Ishikawa (cell line): ENCODE data around the gene SIDT2.
A peak's percentile ranks its signal among the peaks of the same experiment; 100 is the strongest.

Experiments used
- CEBPB ChIP-seq: IDR thresholded peaks from 2 replicates; pipeline ENCODE4 v1.6.1; 2012
- CREB1 ChIP-seq: IDR thresholded peaks from 2 replicates; pipeline ENCODE4 v1.6.1; 2012; ENCODE audit warnings: low read depth
- EGR1 ChIP-seq: IDR thresholded peaks from 2 replicates; pipeline ENCODE4 v1.6.1; 2012
- EP300 ChIP-seq: IDR thresholded peaks from 2 replicates; pipeline ENCODE4 v1.6.1; 2012; ENCODE audit warnings: borderline replicate concordance
- FOXM1 ChIP-seq: IDR thresholded peaks from 2 replicates; pipeline ENCODE4 v1.6.1; 2012; ENCODE audit warnings: low read depth, borderline replicate concordance
- NFIC ChIP-seq: IDR thresholded peaks from 2 replicates; pipeline ENCODE4 v1.6.1; 2012
- RAD21 ChIP-seq: IDR thresholded peaks from 2 replicates; pipeline ENCODE4 v1.6.1; 2012; ENCODE audit warnings: low read depth
- TCF12 ChIP-seq: IDR thresholded peaks from 2 replicates; pipeline ENCODE4 v1.6.1; 2012; ENCODE audit warnings: low read depth
- TEAD4 ChIP-seq: IDR thresholded peaks from 2 replicates; pipeline ENCODE4 v1.6.1; 2012
- YY1 ChIP-seq: IDR thresholded peaks from 2 replicates; pipeline ENCODE4 v1.6.1; 2012; ENCODE audit warnings: low read depth
- ZBTB7A ChIP-seq: IDR thresholded peaks from 2 replicates; pipeline ENCODE4 v1.6.1; 2012; ENCODE audit warnings: low read depth
- TF ChIP-seq, protein P1 (sequence below): IDR thresholded peaks from 2 replicates; pipeline ENCODE4 v1.6.1; 2012; ENCODE audit warnings: low read depth, mild to moderate bottlenecking
- TF ChIP-seq, protein P2 (sequence below): IDR thresholded peaks from 2 replicates; pipeline ENCODE4 v1.6.1; 2012
- TF ChIP-seq, protein P3 (sequence below): IDR thresholded peaks from 2 replicates; pipeline ENCODE4 v1.6.1; 2012

The SIDT2 gene

DNA sequence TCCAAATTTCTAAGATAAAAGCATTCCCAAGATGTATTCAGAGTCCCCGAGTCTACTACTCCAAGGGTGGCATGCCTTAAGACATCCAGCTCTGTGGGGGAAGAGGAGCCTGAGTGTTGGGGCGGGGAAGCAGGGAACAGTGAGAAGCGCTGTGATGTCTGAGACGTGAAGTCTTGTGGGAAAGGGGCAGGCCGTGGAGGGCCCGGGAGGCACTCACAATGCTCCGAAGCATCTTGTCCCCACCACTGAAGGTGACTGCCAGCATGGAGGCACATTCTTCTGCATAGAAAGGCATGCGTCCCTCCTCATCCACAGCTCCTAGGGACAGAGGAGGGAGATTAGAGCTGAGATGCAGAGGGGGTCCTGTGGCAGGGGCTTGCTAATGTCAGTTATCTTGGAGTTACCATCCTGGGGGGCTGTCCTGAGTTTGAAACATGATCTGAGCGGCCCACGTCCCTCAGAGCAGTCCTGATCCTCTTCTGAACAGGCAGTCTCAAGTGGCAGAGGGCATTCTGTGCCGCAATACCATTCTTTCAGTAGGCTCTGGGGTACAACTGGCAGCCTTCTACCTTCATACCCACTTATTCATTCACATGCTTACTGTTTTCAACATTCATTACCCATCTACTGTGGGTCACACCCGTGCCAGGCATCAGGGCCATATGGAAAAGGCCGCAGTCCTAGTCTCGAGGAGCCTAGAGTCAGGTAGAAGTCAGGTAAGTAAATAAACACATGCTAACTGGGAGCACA lies 44.6 kb downstream of the SIDT2 start:
- TF ChIP-seq NFIC = no peak

- TF ChIP-seq NFIC = no peak
- TF ChIP-seq ZBTB7A = no peak
- TF ChIP-seq CREB1 = no peak
- no peak for TF ChIP-seq EP300
- no peak for TF ChIP-seq EGR1
- TF ChIP-seq FOXM1 = no peak
- TF ChIP-seq RAD21 = no peak
- TF ChIP-seq, protein P1, sequence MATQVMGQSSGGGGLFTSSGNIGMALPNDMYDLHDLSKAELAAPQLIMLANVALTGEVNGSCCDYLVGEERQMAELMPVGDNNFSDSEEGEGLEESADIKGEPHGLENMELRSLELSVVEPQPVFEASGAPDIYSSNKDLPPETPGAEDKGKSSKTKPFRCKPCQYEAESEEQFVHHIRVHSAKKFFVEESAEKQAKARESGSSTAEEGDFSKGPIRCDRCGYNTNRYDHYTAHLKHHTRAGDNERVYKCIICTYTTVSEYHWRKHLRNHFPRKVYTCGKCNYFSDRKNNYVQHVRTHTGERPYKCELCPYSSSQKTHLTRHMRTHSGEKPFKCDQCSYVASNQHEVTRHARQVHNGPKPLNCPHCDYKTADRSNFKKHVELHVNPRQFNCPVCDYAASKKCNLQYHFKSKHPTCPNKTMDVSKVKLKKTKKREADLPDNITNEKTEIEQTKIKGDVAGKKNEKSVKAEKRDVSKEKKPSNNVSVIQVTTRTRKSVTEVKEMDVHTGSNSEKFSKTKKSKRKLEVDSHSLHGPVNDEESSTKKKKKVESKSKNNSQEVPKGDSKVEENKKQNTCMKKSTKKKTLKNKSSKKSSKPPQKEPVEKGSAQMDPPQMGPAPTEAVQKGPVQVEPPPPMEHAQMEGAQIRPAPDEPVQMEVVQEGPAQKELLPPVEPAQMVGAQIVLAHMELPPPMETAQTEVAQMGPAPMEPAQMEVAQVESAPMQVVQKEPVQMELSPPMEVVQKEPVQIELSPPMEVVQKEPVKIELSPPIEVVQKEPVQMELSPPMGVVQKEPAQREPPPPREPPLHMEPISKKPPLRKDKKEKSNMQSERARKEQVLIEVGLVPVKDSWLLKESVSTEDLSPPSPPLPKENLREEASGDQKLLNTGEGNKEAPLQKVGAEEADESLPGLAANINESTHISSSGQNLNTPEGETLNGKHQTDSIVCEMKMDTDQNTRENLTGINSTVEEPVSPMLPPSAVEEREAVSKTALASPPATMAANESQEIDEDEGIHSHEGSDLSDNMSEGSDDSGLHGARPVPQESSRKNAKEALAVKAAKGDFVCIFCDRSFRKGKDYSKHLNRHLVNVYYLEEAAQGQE = no peak
Measured at GRCh38 chr11:117223741-117224689, 45.5 kb downstream of the SIDT2 start.

GRCh38 chr11:117225553-117226170 lies 47.1 kb downstream of the SIDT2 start:
- TF ChIP-seq ZBTB7A (no peak), CEBPB (no peak), TEAD4 (no peak), YY1 (no peak), TCF12 (no peak), FOXM1 (no peak), CREB1 (no peak)
- TF ChIP-seq, protein P2, sequence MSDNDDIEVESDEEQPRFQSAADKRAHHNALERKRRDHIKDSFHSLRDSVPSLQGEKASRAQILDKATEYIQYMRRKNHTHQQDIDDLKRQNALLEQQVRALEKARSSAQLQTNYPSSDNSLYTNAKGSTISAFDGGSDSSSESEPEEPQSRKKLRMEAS = no peak

DNA sequence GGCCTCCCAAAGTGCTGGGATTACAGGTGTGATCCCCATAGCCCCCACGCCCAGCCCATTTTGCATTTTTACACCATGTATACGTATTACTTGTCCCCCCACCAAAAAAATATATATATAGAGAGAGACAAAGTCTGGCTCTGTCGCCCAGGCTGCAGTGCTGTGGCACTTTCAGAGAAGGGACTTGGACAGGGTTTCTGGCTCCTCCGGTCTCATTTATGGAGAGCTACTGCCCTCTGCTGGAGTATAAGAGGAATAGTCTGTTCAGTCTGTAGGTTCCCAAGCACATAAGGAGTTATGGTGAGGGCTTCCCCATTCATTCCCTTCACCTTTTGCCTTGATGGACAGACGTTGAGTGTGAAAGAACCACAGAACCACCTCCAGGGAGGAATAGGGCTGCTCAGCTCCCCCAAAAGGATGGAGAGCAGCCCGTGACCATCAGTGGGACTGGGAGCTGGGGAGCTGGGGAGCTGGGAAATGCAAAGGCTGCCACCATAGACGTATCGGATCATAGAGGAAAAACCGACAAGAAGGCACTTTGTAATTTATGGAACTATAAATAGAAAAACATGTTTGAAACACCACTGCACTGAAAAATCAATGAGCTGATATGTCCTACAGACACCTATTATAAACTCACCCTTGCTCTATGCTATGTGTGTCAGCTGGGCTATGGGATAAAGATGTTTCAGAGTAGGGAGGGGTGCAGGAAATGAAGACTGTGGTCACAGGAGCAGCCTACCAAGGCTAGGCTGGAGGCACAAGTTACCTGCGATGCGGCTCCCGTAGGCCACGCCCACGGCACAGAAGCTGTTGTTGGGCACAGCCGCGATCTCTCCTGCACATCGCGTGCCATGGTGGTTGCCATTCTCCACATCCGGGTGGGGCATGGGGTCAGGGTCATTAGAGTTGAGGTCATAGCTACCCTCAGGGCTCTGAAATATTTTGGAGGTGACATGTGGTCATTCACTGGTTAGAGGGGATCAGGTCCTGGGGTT lies 48.1 kb downstream of the SIDT2 start:
- TF ChIP-seq TCF12 (no peak), NFIC (no peak), CREB1 (no peak), EGR1 (no peak), RAD21 (peak; percentile 88)

GRCh38 chr11:117228091-117228490 lies 49.5 kb downstream of the SIDT2 start:
- TF ChIP-seq EP300 (no peak), FOXM1 (no peak), CEBPB (no peak)
- TF ChIP-seq, protein P2 = no peak
- TF ChIP-seq, protein P3, sequence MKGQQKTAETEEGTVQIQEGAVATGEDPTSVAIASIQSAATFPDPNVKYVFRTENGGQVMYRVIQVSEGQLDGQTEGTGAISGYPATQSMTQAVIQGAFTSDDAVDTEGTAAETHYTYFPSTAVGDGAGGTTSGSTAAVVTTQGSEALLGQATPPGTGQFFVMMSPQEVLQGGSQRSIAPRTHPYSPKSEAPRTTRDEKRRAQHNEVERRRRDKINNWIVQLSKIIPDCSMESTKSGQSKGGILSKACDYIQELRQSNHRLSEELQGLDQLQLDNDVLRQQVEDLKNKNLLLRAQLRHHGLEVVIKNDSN = no peak

DNA sequence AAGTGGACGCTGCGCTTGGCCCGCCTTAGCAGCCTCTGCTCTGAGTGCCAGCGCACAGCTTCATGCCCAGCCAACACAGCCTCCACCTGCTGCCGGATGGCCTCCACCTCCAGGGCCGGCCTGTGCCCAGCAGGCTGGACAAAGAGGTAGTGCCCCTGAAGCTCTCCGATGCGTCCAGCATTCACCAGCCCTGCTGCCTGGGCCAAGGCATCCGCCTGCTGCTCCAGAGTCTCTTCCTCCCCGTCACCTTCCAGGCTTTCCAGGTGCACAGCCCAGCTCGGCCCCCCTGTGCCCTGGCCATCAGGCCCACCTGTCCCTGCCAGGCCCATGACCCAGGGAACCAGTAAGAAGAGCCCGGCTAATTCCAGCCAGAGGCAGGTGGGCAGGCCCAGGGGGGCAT lies 50.9 kb downstream of the SIDT2 start:
- TF ChIP-seq, protein P3 = no peak
- TF ChIP-seq EGR1 (no peak), FOXM1 (no peak)
- TF ChIP-seq, protein P2 = no peak
- TF ChIP-seq, protein P1 = no peak
